Measurements from ENCODE around the gene UBE2F. TPM values are rescaled to one million over a fixed set of nuclear protein-coding genes. Genes with fewer than 3 reads are reported as not detected.

UBE2F gene
- total RNA-seq, 2 experiments from 2014 or later: 96.5 to 99.5 TPM

GRCh38 chr2:238083919-238084318 is 117.1 kb downstream of the UBE2F start:
- TF ChIP-seq CTCF (IDR thresholded peaks at IDR 0.05): no peak
- Mint-ChIP-seq H3K4me1 (ENCODE audit: low read depth) (no peaks in the 10 kb centered on the region), H3K27ac (no peak overlapping the region), H3K36me3 (ENCODE audit: low read depth) (peaks cover 76% of the 10 kb centered on the region), H3K4me3 (no peak overlapping the region), H3K9me3 (no peaks in the 10 kb centered on the region), H3K27me3 (no peaks in the 10 kb centered on the region)
- no peak for ATAC-seq
- POLR2A ChIA-PET: no interaction called here
- intact Hi-C loops (cut with micrococcal nuclease): no loop called here
- CTCF ChIA-PET: no interaction called here
- no peak for DNase-seq

GRCh38 chr2:238084761-238085160 is 117.9 kb downstream of the UBE2F start:
- Mint-ChIP-seq H3K36me3 (ENCODE audit: low read depth) (peaks cover 72% of the 10 kb centered on the region), H3K27me3 (no peaks in the 10 kb centered on the region), H3K27ac (no peak overlapping the region), H3K9me3 (no peaks in the 10 kb centered on the region), H3K4me3 (no peak overlapping the region), H3K4me1 (ENCODE audit: low read depth) (no peaks in the 10 kb centered on the region)
- intact Hi-C loops (cut with micrococcal nuclease): no loop called here
- DNase-seq (no peak), ATAC-seq (no peak)
- POLR2A ChIA-PET: no interaction called here
- CTCF ChIA-PET: no interaction called here
- no peak for TF ChIP-seq CTCF (IDR thresholded peaks at IDR 0.05)

GRCh38 chr2:238085899-238086298 is 119.1 kb downstream of the UBE2F start:
- ChIA-PET POLR2A (no interaction called here), CTCF (interaction anchor here (1.2 kb wide), 1 partner anchor 22 kb away, joined by 3 read pairs; no protein-coding TSS in a partner anchor)
- Mint-ChIP-seq H3K9me3 (no peaks in the 10 kb centered on the region), H3K36me3 (ENCODE audit: low read depth) (peaks cover 63% of the 10 kb centered on the region), H3K27ac (no peak overlapping the region), H3K27me3 (no peaks in the 10 kb centered on the region), H3K4me3 (no peak overlapping the region), H3K4me1 (ENCODE audit: low read depth) (no peaks in the 10 kb centered on the region)
- DNase-seq: no peak
- no peak for ATAC-seq
- no peak for TF ChIP-seq CTCF (IDR thresholded peaks at IDR 0.05)
- intact Hi-C loops (cut with micrococcal nuclease): no loop called here

GRCh38 chr2:238087211-238087610 is 120.4 kb downstream of the UBE2F start:
- no peak for TF ChIP-seq CTCF (IDR thresholded peaks at IDR 0.05)
- ChIA-PET CTCF (interaction anchor here (1.5 to 1.6 kb wide), 3 partner anchors 52 to 176 kb away, joined by 3 to 4 read pairs (median 3); no protein-coding TSS in a partner anchor), POLR2A (interaction anchor here (1.0 to 1.5 kb wide), 3 partner anchors 14 to 39 kb away, joined by 3 to 5 read pairs (median 4); partner anchors contain the start of gene SCLY)
- Mint-ChIP-seq H3K4me3 (no peak overlapping the region), H3K27me3 (no peaks in the 10 kb centered on the region), H3K9me3 (no peaks in the 10 kb centered on the region), H3K36me3 (ENCODE audit: low read depth) (peaks cover 54% of the 10 kb centered on the region), H3K4me1 (ENCODE audit: low read depth) (no peaks in the 10 kb centered on the region), H3K27ac (no peak overlapping the region)
- intact Hi-C loops (cut with micrococcal nuclease): no loop called here
- ATAC-seq: no peak
- DNase-seq: no peak

- intact Hi-C loops (cut with micrococcal nuclease): no loop called here
- DNase-seq: no peak
- ChIA-PET POLR2A (interaction anchor here (1.2 kb wide), 1 partner anchor 9 kb away, joined by 4 read pairs; the partner anchor contains the start of gene ESPNL), CTCF (no interaction called here)
- Mint-ChIP-seq H3K4me3 (no peak overlapping the region), H3K27me3 (no peaks in the 10 kb centered on the region), H3K4me1 (ENCODE audit: low read depth) (no peaks in the 10 kb centered on the region), H3K27ac (no peak overlapping the region), H3K9me3 (no peaks in the 10 kb centered on the region), H3K36me3 (ENCODE audit: low read depth) (peaks cover 28% of the 10 kb centered on the region)
- no peak for ATAC-seq
- no peak for TF ChIP-seq CTCF (IDR thresholded peaks at IDR 0.05)
Observed at GRCh38 chr2:238090887-238091286, 124.1 kb downstream of the UBE2F start.
